HG02973 (cell line): ENCODE results near the gene KRT15.

Experiments
- ATAC-seq: cut with Tn5 transposase; IDR thresholded peaks from one replicate; pipeline ENCODE4 v1.9.1; 2021; ENCODE audit warnings: moderate library complexity; ENCODE audit not compliant: unreplicated experiment

KRT15 gene

GRCh38 chr17:41518789-41519449 is at the start of gene KRT15:
TSS of gene KRT15 (minus strand) at chr17:41518890. CDS start at chr17:41518827, 63 bp downstream.
- no peak for ATAC-seq

- no peak for ATAC-seq
Observed at GRCh38 chr17:41567317-41567716, 48.6 kb upstream of the KRT15 start.

GRCh38 chr17:41565338-41565737 is 46.6 kb upstream of the KRT15 start:
- no peak for ATAC-seq

- ATAC-seq = no peak
Observed at GRCh38 chr17:41563607-41564170, 45.0 kb upstream of the KRT15 start.

GRCh38 chr17:41561554-41561953 is 42.9 kb upstream of the KRT15 start:
- ATAC-seq = no peak

- no peak for ATAC-seq
Observed at GRCh38 chr17:41559548-41559947, 40.9 kb upstream of the KRT15 start.

GRCh38 chr17:41556931-41557330 is 38.2 kb upstream of the KRT15 start:
- no peak for ATAC-seq

GRCh38 chr17:41556306-41556705 is 37.6 kb upstream of the KRT15 start:
- ATAC-seq = no peak

GRCh38 chr17:41555105-41555887 is 36.6 kb upstream of the KRT15 start:
- ATAC-seq = no peak

GRCh38 chr17:41553987-41554680 is 35.4 kb upstream of the KRT15 start:
- no peak for ATAC-seq

- ATAC-seq = no peak
Observed at GRCh38 chr17:41553176-41553575, 34.5 kb upstream of the KRT15 start.

- no peak for ATAC-seq
Observed at GRCh38 chr17:41552455-41552854, 33.8 kb upstream of the KRT15 start.

GRCh38 chr17:41551365-41551764 is 32.7 kb upstream of the KRT15 start:
- no peak for ATAC-seq

GRCh38 chr17:41549596-41550039 is 30.9 kb upstream of the KRT15 start:
- no peak for ATAC-seq

- ATAC-seq = no peak
Observed at GRCh38 chr17:41548844-41549595, 30.3 kb upstream of the KRT15 start.

GRCh38 chr17:41547921-41548843 is 29.5 kb upstream of the KRT15 start:
- ATAC-seq = no peak

- no peak for ATAC-seq
Observed at GRCh38 chr17:41547378-41547841, 28.7 kb upstream of the KRT15 start.

- ATAC-seq = no peak
Observed at GRCh38 chr17:41546819-41547218, 28.1 kb upstream of the KRT15 start.

- no peak for ATAC-seq
Observed at GRCh38 chr17:41545829-41546410, 27.2 kb upstream of the KRT15 start.
